ENCODE measurements around the gene METTL1.

The METTL1 gene

GRCh38 chr12:57735952-57736740, 35.8 kb downstream of the METTL1 start:
- no peak for DNase-seq

GRCh38 chr12:57735198-57735855, 36.6 kb downstream of the METTL1 start:
- no peak for DNase-seq

GRCh38 chr12:57734591-57734990, 37.3 kb downstream of the METTL1 start:
- no peak for DNase-seq

- DNase-seq, result no peak
Observed at GRCh38 chr12:57733928-57734327, 38.0 kb downstream of the METTL1 start.

- DNase-seq, result no peak
Observed at GRCh38 chr12:57732726-57733593, 38.9 kb downstream of the METTL1 start.

GRCh38 chr12:57732270-57732669, 39.6 kb downstream of the METTL1 start:
- no peak for DNase-seq

GRCh38 chr12:57731411-57732080, 40.4 kb downstream of the METTL1 start:
- no peak for DNase-seq

- no peak for DNase-seq
Observed at GRCh38 chr12:57730336-57731067, 41.4 kb downstream of the METTL1 start.

GRCh38 chr12:57729321-57729844, 42.5 kb downstream of the METTL1 start:
- DNase-seq, result no peak

- DNase-seq, result no peak
Observed at GRCh38 chr12:57727758-57728395, 44.0 kb downstream of the METTL1 start.

GRCh38 chr12:57726884-57727757, 44.8 kb downstream of the METTL1 start:
- DNase-seq, result no peak

GRCh38 chr12:57726151-57726883, 45.6 kb downstream of the METTL1 start:
- no peak for DNase-seq

- no peak for DNase-seq
Observed at GRCh38 chr12:57725851-57726150, 46.1 kb downstream of the METTL1 start.

GRCh38 chr12:57724936-57725740, 46.8 kb downstream of the METTL1 start:
- DNase-seq, result no peak

GRCh38 chr12:57724003-57724935, 47.6 kb downstream of the METTL1 start:
- no peak for DNase-seq

GRCh38 chr12:57723630-57723962, 48.3 kb downstream of the METTL1 start:
- no peak for DNase-seq

GRCh38 chr12:57722716-57723629, 48.9 kb downstream of the METTL1 start:
- DNase-seq, result no peak
